Fibroblast of peridontal ligament (primary cell): ENCODE results near the gene EEF1A1.
"Not testable (repeated sequence)": the region's sequence is repeated elsewhere in the genome, so short reads cannot be mapped to it uniquely, and the experiment has no call there.

ENCODE experiments used
- DNase-seq: peaks from one replicate; pipeline ENCODE4 v3.0.0-alpha.2; 2010; ENCODE audit errors: extremely low read depth

Gene EEF1A1

DNA sequence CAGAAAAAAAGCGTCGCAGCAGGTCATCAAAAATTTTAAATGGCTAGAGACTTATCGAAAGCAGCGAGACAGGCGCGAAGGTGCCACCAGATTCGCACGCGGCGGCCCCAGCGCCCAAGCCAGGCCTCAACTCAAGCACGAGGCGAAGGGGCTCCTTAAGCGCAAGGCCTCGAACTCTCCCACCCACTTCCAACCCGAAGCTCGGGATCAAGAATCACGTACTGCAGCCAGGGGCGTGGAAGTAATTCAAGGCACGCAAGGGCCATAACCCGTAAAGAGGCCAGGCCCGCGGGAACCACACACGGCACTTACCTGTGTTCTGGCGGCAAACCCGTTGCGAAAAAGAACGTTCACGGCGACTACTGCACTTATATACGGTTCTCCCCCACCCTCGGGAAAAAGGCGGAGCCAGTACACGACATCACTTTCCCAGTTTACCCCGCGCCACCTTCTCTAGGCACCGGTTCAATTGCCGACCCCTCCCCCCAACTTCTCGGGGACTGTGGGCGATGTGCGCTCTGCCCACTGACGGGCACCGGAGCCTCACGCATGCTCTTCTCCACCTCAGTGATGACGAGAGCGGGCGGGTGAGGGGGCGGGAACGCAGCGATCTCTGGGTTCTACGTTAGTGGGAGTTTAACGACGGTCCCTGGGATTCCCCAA, at the start of gene EEF1A1:
Gene EEF1A1 (minus strand): TSS at position 345 of the 663 bp plus-strand sequence. CDS start 1,006 bp downstream, outside the sequence.
- DNase-seq, result peak; percentile 100

DNA sequence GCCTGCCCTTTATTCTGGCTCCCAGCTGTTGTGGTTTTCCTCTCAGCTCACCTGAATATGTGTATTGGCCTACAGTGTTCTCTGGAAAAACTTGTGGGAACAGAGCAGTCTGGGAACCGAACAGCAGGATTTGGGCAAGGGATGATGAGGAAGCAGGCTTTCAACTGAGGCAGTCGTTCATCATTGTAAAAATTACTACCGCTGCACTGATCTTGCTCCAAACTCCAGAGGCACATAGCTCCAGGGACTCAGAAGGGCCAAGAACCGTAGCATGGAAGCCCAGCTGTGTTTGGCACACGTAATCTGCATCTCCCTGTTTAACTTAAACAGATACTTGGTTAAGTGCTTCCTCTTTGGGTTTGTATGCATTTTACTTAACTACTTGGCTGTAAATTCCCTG, 48.3 kb upstream of the EEF1A1 start:
- no peak for DNase-seq

DNA sequence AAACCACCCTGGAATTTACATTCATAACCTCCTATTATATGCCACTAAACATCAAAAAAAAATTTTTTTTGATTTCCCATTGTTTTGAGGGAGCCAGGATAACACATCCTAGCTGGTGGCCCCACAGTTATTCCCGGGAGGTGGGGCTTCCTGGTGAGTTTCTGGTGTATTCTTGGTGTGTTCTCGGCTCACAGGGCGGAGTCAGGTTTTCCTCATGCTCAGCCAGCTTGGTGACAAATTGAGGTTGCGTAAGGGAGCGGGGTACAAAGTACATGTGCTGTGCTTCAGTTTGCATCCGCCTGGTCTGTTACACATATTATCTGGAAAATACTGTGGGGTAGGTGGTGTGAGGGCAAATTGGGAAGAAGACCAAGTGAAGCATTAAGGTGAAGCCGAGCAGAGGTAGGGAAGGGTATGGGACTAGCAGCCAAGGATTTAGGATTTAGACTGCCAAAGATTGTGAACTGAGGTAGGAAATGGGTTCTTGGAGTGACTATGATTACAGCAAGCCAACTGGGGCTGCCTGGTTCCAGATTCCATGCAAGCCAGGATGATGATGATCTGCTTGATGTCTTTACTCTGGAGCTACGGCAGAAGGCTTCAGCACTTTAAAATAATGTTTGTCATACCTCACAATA, 46.2 kb upstream of the EEF1A1 start:
- no peak for DNase-seq

DNA sequence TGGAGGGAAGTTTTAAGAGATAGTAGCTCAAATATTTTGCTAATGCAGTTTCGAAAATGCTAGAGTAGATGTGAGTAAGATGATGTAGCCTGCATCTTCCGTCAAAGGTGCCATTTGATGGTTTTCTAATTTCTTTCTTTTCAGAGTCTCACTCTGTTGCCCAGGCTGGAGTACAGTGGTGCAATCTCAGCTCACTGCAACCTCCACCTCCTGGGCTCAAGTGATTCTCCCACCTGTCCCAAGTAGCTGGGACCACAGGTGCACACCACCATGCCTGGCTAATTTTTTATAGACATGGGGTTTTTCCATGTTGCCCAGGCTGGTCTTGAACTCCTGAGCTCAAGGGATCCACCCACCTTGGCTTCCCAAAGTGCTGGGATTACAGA, 45.6 kb upstream of the EEF1A1 start:
- not testable (repeated sequence) for DNase-seq

DNA sequence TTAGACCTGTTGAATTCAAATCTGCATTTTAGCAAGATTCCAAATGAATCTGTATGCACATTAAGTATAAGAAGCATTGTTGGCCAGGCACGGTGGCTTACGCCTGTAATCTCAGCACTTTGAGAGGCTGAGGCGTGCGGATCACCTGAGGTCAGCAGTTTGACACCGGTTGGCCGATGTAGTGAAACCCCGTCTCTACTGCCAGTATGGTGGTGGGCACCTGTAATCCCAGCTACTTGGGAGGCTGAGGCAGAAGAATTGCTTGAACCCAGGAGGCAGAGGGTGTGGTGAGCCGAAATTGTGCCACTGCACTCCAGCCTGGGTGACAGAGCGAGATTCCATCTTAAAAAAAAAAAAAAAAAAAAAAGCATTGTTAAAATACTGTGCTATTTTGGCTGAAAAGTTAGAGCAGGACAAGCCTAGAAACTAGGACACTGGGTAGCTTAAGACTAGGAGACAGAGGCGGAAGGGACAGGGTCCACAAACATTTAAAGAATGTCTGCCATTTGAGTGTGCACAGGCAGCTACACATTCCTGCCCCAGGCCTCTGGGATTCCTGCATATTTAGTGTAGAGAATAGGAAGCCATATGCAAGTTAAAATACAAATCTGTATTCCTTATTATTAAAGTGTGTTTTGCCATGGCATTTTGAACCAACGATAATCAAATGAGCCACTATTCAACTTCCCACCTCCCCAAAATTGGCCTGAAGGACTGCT, 45.1 kb upstream of the EEF1A1 start:
- DNase-seq, result no peak

DNA sequence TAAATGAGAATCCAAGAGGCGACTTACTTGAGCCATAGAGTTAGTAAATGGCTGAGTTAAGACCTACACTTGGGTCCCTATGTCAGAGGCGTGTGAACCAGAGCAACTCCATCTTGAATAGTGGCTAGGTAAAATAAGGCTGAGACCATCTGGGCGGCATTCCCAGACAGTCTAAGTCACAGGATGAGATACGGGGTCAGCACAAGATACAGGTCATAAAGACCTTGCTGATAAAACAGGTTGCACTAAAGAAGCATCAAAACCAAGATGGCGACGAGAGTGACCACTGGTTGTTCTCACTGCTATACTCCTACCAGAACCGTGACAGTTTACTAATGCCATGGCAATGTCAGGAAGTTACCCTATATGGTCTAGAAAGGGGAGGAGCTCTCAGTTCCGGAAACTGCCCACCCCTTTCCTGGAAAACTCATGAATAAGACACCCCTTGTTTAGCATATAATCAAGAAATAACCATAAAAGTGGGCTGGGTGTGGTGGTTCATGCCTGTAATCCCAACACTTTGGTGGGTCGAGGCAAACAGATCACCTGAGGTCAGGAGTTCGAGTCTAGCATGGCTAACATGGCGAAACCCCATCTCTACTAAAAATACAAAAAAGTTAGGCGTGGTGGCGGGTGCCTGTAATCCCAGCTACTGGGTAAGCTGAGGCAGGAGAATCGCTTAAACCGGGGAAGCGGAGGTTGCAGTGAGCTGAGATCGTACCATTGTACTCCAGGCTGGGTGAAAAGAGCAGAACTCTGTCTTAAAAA, 43.9 kb upstream of the EEF1A1 start:
- DNase-seq, result no peak

DNA sequence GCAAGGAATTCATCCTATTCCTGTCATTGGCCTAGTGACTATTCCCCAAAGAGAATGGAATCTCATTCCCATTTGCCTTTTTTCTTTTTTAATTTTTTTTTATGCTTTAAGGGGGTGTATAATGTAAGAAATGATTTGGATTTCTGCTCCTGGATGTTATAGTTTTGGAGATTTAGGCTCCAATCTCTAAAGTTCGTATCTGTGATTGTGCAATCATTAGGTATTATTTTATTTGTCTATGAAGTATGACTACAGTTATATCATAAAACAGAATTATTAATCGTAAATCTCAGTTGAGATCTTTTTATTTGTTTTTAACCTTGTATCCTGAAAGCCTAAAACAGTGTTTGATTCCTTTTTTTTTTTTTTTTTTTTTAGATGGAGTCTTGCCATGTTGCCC, 41.7 kb upstream of the EEF1A1 start:
- no peak for DNase-seq

DNA sequence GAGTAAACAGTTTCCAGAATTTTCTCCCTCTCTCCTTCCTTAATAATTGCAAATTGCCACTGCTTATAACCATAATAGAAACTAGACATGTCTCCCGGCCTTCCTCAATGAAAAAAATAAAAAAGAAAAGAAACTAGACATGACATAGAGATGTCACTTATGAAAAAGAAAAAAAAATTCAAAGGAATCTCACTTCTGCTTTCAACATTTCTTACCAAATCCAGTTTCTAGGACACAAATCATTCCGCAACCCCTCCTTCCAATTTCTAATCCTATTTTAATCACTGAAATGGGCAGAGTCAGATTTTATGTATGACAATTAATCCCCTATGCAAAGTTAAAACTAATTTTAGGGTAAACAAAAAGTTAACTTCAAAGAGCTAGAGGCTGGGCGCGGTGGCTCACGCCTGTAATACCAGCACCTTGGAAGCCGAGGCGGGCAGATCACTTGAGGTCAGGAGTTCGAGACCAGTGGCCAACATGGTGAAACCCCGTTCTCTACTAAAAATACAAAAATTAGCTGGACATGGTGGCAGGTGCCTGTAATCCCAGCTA, 40.1 kb upstream of the EEF1A1 start:
- no peak for DNase-seq

DNA sequence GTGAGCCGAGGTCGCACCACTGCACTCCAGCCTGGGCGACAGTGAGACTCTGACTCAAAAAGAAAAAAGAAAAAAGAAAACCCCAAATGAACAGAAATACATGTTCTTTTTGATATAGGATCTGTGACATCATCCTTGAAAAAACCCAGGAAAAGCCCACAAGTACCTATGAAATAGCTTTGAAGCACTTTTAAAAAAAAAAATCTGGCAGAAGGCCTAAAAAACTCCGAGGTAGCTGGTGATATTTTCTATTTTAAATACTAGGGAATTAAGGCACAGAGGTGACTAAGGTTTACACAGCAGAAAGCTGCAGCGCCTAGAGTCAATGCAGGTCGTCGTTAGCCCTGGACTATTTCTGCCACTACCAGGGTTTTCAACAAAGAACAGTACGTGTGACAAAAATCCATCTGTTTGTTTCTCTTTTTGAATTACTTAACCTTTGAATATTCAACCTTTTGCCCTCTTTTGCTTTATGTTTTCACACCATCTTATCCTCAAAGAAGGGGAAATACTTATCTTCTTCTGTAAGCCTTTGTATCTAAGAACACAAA, 39.4 kb upstream of the EEF1A1 start:
- no peak for DNase-seq

DNA sequence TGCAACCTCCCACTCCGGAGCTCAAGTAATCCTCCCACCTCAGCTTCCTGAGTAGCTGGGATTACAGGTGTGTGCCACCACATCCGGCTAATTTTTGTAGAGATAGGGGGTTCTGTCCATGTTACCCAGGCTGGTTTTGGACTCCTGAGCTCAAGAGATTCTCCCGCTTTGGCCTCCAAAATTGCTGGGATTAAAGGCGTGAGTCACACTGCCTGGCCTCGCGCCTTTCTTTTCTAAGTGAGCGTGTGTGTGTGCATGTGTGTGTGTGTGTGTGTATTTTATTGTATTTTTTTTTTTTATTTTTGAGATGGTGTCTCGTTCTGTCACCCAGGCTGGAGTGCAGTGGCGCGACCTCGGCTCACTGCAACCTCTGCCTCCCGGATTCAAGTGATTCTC, 38.6 kb upstream of the EEF1A1 start:
- not testable (repeated sequence) for DNase-seq

DNA sequence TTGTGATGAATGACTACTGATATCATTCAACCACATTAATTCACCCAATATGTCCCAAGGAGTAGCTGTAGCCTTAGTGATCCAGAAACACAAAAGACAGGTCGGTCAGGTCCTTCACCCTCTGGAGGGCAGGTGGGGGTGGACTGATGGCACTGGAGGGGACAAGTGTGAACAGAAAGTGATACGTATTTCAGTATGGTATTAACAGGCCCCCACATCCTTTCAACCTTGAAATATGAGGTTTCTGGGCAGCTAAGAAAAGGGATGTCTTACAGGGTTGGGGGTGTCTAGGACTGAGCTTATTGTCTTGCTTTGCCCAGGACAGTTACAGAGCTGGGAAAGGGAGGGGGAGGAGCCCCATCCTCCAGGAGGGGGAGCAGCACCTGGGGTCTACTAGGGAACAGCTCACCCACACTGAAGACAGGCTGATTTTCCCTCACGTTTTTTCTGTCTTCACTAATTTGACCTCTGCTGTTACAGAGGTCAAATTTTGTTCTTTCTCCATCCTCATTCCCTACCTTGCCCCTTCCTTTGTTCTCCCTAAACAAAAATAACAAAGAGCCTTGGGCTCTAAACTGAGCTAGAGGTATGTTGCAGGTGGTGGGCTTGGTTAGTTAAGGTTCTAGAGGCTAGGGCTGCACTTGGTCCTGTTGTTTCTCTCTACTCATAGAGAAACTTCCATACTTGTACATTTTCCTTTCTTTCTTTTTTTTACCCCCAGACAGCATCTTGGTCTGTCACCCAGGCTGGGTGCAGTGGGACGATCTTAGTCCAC, 38.0 kb upstream of the EEF1A1 start:
- no peak for DNase-seq

DNA sequence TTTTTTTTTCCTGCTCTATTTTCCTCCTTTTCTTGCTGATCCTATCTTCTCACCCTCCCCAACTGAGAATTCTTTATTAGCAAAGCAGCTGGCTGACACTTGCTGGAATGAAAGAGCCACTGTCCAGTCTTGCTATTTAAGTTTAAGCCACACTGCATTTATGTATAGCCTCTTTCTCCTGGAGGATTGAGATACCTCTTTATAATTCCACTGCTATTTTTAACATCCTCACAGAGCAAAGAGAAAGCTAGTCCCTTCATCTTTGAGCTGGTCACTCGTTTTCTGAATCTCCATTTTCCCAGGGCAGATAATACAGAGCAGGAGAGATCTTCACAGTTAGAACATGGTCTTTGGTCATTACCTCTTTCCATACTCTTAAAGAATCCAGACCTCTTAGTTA, 36.0 kb upstream of the EEF1A1 start:
- no peak for DNase-seq

DNA sequence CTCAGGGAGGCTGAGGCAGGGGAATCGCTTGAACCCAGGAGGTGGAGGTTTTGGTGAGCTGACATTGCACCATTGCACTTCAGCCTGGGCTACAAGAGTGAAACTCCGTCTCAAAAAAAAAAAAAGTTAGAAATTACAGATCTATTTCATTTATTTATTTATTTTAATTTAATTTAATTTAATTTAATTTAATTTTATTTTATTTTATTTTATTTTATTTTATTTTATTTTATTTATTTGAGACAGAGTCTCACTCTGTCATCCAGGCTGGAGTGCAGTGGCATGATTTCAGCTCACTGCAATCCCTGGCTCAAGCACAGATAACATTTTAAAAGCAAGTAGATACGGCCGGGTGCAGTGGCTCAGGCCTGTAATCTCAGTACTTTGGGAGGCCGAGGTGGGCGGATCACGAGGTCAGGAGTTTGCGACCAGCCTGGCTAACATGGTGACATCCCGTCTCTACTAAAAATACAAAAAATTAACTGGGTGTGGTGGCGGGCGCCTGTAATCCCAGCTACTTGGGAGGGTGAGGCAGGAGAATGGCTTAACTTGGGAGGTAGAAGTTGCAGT, 34.6 kb upstream of the EEF1A1 start:
- not testable (repeated sequence) for DNase-seq

DNA sequence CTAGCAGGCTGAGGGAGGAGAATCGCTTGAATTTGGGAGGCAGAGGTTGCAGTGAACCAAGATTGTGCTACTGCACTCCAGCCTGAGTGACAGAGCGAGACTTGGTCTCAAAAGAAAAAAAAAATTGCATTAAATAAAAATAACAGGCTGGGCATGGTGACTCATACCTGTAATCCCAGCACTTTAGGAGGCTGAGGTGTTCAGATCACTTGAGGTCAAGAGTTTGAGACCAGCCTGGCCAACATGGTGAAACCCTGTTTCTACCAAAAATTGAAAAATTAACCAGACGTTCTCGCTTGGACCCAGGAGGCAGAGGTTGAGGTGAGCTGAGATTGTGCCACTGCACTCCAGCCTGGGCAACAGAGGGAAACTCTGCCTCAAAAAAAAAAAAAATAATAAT, 30.3 kb upstream of the EEF1A1 start:
- DNase-seq, result not testable (repeated sequence)

DNA sequence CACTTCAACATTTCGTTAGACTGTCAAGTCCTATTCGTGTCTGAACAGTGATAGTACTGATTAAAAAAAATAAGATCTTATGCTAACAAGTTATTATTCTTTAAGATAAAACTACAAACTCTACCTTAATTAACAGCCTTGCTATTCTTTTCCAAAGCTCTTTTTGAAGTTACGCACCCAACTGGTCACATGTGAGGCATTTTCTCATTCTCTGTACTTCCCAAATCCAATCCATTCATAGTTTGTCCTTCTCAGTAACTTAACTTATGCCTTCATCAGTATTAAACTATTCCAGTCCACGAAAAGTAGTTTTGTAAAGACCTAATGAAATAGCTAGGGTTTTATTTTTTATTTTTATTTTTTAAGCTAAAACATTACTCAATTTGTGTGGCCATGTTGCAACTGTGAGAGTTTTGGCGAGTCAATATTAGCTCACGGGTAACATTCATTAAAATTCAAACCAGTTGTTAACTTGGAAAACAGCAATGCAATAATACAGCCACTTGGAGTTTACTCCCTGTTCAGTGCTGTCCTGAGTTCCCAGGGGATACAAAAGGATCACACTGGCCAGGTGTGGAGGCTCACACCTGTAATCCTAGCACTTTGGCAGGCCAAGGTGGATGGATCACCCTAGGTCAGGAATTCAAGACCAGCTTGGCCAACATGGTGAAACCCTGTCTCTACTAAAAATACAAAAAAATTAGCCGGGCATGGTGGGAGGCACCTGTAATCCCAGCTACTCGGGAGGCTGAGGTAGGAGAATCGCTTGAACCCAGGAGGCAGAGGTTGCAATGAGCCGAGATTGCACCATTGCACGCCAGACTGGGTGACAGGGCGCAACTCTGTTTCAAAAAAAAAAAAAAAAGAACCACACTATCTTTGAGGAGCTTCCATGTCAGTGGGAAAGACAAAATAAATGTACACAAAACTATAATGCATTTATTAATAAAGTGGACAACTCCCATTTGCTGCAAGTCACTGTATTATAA, 27.9 kb upstream of the EEF1A1 start:
- DNase-seq, result no peak

DNA sequence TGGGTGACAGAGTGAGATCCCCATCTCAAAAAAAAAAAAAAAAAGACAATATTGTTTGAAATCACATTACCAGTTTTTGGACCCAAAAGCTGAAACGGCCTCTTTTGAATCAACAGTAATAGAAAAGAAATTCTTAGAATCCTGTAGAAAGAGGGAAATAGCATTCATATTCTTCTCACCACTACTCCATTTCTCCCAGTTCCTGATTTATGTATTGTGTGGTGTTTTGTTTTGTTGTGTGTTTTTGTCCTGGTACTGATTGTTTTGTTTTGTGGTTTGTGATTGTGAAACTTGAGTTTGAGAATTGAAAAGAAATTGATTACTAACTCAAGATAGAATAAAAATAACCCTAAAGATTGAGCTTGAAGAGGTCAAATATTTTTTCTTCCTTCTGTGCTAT, 26.2 kb upstream of the EEF1A1 start:
- no peak for DNase-seq

DNA sequence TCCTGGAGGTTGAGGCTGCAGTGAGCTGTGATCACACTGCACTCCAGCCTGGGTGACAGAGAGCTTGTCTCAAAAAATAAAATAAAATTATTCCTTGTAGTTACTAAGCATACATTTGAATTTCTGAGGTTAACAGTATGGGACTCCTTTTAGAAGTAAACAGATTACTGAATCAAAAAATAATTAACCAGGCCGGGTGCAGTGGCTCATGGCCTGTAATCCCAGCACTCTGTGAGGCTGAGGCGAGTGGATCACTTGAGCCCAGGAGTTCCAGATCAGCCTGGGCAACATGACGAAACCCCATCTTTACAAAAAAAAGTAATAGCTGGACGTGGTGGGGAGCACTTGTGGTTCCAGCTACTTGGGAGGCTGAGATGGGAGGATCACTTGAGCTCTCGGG, 22.1 kb upstream of the EEF1A1 start:
- DNase-seq, result no peak

DNA sequence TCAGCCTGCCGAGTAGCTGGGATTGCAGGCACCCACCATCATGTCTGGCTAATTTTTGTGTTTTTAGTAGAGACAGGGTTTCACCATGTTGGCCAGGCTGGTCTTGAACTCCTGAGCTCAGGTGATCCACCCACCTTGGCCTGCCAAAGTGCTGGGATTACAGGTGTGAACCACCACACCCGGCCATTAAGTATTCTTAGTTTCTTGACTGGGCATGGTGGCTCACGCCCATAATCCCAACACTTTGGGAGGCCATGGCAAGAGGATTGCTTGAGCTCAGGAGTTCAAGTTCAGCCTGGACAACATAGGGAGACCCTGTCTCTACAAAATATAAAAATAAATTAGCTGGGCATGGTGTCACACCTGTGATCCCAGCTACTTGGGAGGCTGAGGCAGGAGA, 21.6 kb upstream of the EEF1A1 start:
- not testable (repeated sequence) for DNase-seq

DNA sequence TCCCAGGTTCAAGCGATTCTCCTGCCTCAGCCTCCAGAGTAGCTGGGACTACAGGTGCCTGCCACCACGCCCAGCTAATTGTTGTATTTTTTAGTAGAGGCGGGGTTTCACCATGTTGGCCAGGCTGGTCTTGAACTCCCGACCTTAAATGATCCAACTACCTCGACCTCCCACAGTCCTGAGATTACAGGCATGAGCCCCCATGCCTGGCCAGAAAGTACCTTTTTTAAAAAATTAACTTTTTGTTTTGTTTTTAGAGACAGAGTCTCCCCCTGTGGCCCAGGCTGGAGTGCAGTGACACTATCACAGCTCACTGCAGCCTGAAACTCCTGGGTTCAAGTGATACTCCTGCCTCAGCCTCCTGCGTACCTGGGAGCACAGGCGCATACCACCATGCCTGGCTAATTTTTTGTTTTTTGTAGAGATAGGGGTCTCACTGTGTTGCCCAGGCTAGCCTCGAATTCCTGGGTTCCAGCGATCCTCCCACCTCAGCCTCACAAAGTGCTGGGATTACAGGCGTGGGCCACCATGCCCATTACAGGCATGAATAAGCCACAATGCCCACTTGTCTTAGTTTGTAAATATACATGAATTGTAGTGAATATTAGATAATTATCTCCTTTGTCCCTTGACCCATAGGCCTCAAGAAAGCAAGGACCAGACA, 17.4 kb upstream of the EEF1A1 start:
- DNase-seq, result no peak
